HG03103 (cell line): ENCODE results near the gene LARGE1.

Experiments
- ATAC-seq: cut with Tn5 transposase; IDR thresholded peaks from one replicate; pipeline ENCODE4 v1.9.1; 2021; ENCODE audit warnings: low read depth; ENCODE audit not compliant: unreplicated experiment

Gene LARGE1

GRCh38 chr22:33786149-33786548, 134.1 kb downstream of the LARGE1 start:
- ATAC-seq: no peak

DNA sequence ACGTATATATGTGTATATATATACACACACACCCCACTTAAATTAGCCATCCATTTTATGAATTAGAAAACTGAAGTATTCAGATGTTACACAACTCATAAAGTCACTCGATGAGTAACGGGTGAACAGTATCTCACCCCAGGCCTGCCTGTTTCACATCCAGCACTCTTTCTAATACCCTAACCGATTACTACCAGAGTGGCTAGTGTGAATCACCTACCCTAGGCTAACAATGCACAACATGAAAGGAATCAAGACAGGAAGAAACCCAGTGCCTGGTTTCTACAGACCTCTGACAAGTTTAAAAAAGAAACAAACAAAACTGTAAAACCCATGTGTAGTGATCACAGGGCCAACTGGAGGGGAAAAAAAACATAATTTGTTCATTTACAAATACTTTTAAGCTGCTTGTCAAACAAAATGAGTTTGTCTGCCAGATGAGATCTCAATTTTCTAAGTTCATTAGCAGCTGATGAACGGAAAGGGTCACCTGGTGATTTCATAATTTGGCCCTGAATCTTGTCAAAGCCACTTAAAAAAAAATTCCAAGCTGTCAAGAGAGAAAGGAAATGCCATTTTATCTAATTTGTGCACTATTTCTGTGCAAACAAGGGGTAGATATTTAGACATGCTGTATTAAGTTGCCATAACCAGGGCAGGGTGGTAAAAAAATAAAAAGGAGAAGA, 134.8 kb downstream of the LARGE1 start:
- ATAC-seq: no peak

DNA sequence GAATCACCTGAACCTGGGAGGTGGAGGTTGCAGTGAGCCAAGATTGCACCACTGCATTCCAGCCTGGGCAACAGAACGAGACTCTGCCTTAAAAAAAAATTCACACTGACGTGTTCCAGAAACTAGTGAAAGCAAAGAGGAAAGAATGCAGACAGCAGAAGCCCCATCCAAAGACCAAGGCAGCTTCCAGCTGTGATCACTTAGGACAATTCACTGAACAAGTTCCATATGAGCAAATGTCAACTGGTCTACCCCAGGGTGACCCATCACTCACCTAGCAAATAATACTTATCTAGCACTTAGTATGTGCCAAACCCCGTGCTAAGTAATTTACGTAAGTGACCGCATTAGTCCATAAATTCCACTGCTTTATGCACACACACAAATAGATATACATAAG, 138.9 kb downstream of the LARGE1 start:
- no peak for ATAC-seq

DNA sequence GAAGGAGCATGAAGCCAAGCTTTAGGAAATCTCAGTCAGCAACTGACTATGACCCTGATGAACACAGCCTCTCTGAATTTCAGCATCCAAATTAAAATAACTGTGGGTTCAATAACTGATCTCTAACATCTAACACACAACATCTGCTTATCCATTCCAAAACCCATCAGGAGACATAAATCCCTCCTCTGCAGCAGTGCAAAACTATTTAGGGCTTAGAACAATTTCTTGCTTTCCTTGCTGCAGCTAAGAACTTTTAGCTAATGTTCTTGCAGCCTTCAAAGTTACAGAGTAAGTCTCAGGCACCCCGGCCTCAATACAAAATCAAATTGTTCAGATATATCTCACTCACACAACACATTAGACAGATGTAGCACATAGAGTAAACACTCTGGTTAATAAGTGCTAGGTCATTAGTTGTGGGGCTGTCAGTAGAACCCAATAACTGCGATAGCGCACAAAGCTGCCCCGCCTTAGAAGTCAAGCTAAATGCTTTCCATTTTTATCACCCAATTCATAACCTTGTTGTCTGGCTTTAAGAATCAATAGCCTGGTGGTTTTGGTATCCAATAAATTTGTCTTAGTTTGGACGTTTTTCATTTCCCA, 139.6 kb downstream of the LARGE1 start:
- no peak for ATAC-seq

GRCh38 chr22:33779243-33779642, 141.0 kb downstream of the LARGE1 start:
- no peak for ATAC-seq

GRCh38 chr22:33776491-33776890, 143.8 kb downstream of the LARGE1 start:
- no peak for ATAC-seq

DNA sequence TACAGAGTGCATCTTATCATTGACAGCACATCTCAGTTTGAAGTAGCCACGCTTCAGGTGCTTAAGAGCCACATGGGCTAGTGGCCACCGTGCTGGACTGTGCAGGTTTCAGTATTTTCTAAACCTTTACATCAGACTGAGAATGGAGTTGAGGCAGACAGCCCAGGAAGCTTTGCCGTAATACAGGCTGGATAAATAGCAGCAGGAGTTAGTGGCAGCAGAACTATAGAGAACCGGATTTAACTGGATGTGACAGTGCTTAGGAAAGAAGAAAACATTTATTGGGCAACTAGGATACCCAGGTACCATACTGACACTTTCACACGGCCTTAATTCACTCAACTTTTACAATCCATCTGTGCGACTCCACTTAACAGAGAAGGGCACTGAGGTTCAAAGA, 145.5 kb downstream of the LARGE1 start:
- no peak for ATAC-seq

DNA sequence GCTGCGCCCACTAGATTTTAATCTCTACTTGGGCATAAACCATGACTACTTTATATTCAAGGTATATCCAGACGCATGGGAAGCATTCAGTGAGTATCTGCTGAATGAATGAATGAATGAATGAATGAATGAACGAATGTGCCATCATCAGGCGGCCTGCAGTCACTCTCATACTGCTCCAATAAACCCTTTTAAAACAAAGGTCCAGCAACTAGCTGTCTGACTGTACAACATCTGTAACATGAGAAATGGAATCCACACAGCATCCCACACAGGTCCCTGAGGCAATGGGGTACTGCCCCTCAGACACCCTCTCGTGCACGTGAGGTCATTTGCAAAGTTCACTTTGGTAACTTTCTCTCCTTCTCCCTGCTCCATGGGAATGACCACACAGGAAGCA, 147.5 kb downstream of the LARGE1 start:
- ATAC-seq: no peak

DNA sequence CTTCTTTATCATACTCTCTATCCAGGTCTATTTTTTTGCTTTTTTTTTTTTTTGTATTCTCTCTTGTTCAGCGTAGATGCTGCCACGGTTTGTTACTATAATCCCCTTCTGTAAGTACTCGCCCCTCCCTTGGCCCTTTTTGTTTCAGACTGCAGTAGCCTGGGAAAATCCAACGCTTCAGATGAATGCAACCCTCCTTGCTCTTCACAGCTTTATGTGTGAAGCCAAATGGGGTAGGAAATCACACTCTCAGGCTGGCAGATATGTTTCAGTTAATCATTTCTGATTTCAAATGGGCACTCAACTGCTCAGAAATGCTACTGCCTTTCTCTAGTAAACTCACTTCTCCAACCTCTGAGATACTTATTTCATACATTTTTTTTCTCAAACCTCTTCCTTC, 149.1 kb downstream of the LARGE1 start:
- no peak for ATAC-seq

DNA sequence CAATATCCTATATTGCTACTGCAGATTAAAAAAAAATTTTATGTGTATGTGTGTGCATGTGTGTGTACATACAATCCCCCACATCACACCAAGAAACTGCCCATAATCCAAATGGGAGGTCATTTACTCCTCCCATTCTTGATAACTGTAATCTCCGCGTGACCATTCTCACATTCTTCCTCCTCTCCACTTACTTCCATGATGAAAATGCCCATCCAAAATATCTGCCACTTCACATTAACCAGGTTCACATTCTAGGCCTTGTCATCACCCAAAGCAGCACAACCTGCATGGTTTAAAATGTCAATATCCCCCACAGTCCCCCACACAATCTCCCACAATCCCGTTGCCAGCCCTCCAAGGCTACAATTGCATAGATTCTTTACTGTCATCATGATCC, 149.6 kb downstream of the LARGE1 start:
- ATAC-seq: no peak

DNA sequence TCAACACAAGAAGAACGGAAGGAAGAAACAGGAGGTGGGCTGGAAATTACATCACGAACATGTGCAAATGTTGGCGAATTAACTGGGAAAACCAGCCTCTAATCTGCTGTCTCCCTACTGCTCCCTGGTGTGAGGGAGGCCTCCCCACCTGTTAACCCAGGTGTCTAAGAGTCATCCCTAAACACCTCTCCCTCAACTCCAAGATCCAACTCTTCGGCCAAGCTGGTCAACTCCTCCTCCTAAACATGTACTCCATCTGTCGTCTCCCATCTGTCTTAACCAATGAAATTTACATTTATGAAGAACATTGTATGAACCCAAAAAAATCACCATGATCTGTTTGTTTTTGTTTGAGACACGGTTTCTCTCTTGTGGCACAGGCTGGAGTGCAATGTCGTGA, 154.2 kb downstream of the LARGE1 start:
- ATAC-seq: no peak

DNA sequence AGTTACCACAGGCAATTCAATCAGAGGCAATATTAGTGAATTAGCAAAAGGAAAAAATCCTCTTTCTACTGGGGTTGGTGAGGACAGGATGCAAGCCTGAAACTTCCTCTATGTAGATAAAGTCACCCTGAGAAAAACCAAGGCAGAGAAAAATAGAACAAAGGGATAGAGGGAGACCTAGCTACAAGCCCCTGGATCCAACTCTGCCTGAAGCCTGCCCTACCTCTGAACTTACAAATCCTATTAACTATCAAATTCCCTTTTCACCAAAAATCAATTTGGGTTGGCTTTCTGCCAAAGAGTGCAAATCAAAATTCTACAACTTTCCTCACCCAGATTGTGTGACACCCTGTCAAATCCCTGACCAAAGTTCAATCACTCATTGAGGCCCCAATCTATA, 161.3 kb downstream of the LARGE1 start:
- ATAC-seq: no peak

GRCh38 chr22:33757802-33758483, 162.3 kb downstream of the LARGE1 start:
- no peak for ATAC-seq

GRCh38 chr22:33757041-33757801, 163.1 kb downstream of the LARGE1 start:
- no peak for ATAC-seq

- no peak for ATAC-seq
Observed at GRCh38 chr22:33756508-33756949, 163.7 kb downstream of the LARGE1 start.

DNA sequence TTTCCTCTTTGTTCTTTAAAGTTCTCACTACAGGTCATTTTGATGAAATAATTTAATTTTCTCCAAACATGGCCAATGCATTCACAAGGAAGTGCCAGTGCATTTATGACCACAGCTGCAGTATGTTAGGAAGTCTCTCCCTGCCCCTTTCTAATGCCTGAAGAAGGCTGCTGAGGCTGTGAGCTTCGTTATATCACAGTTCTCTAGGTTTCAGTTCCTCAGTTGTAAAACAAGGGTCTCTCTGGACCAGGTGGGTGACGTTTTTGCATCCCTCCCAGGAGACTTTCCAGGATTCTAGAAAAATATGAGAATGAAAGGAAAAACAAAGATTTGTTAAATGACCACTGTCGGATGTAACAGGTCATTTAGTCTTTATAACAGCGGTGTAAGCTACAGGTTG, 171.6 kb downstream of the LARGE1 start:
- ATAC-seq: no peak

DNA sequence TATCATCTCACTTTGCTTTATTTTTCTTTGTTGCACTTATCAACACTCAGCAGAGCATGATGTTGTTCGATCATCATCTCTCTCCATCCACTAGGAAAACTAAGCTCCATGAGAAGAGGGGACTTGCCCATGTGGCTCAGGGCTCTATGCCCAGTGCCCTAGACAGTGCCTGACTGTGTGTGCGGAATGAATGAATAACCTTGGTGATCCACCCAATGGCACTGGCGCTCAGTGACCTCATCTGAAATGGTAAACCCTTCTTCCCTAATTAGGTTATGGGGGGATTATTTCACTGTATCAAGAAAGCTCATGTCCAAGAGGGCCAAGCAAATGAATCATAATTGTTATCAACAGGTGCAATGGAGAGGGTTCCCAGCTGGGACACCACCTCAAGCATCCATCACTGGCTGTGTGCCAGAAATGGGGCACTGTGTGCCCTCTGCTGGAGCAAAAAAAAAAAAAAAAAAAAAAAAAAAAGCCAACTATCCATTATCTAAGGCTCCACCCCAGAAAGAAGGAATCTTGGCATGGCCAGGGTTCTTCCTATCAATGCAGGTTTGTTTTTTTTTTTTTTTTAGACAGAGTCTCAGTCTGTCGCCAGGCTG, 172.6 kb downstream of the LARGE1 start:
- ATAC-seq: no peak

GRCh38 chr22:33747029-33747428, 173.2 kb downstream of the LARGE1 start:
- no peak for ATAC-seq

- no peak for ATAC-seq
Observed at GRCh38 chr22:33746501-33746928, 173.8 kb downstream of the LARGE1 start.

DNA sequence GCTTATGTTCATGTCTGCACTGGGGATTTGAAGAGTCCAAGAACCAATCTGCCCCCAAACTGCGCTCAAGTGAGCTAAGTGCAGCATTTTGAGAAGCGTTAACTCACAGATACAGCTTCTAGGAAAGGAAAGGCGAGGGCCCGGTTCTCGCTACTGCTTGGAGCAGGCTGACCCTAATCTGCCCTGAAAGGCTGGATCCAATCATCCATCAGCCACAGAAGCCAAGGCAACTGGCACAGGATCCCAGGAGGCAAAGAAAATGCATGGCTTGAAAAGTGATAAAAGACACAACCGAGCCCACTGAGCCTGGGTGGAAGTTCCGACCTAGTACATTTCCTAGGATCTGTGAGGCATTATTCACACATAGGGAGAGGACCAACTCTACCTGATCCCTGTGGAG, 174.8 kb downstream of the LARGE1 start:
- ATAC-seq: no peak

- ATAC-seq: no peak
Observed at GRCh38 chr22:33743756-33744155, 176.5 kb downstream of the LARGE1 start.
